GM23338 (cell line): Measurements from ENCODE around the gene RSPH3. TPM values are rescaled to one million over a fixed set of nuclear protein-coding genes. Genes with fewer than 3 reads are reported as not detected.

Experiments used
- ATAC-seq: fragments of 200-7000 bp; cut with Tn5 transposase; 3 replicates; pipeline ENCODE4 v1.9.1; 2020
- DNase-seq: peaks from one replicate; pipeline ENCODE4 v3.0.0-alpha.2; 2015; ENCODE audit warnings: low spot score
- H2AFZ ChIP-seq: fragments of 200-600 bp; sonication (generic); 2 replicates; pipeline ENCODE4 v1.8.0; 2016; ENCODE audit warnings: antibody characterized with exemption, mild to moderate bottlenecking, moderate library complexity
- H3F3A ChIP-seq: fragments of 200-600 bp; sonication (generic); replicated peaks from 2 replicates; pipeline ENCODE4 v1.8.0; 2017; ENCODE audit warnings: antibody characterized with exemption, mixed run types, low read depth
- H3K27ac ChIP-seq: fragments of 200-600 bp; sonication (generic); 2 replicates; pipeline ENCODE4 v1.6.1; 2016; ENCODE audit warnings: low read depth
- H3K27me3 ChIP-seq: fragments of 200-600 bp; sonication (generic); 2 replicates; pipeline ENCODE4 v1.8.0; 2016; ENCODE audit warnings: mild to moderate bottlenecking, mixed run types, moderate library complexity; ENCODE audit not compliant: insufficient read depth
- H3K36me3 ChIP-seq: fragments of 200-600 bp; sonication (generic); 2 replicates; pipeline ENCODE4 v1.8.0; 2016; ENCODE audit warnings: mild to moderate bottlenecking; ENCODE audit not compliant: insufficient read depth
- H3K4me1 ChIP-seq: fragments of 200-600 bp; sonication (generic); 2 replicates; pipeline ENCODE4 v1.8.0; 2016; ENCODE audit warnings: mild to moderate bottlenecking, moderate library complexity; ENCODE audit not compliant: insufficient read depth
- H3K4me2 ChIP-seq: fragments of 200-600 bp; sonication (generic); 2 replicates; pipeline ENCODE4 v1.7.1; 2017; ENCODE audit warnings: mixed run types
- H3K4me3 ChIP-seq: fragments of 200-600 bp; sonication (generic); 2 replicates; pipeline ENCODE4 v1.6.1; 2016; ENCODE audit warnings: mixed run types
- H3K79me2 ChIP-seq: fragments of 200-600 bp; sonication (generic); replicated peaks from 2 replicates; pipeline ENCODE4 v1.8.0; 2017; ENCODE audit warnings: mild to moderate bottlenecking; ENCODE audit not compliant: insufficient read depth
- H3K9me2 ChIP-seq: fragments of 200-600 bp; sonication (generic); 2 replicates; pipeline ENCODE4 v1.8.0; 2017; ENCODE audit not compliant: insufficient read depth
- H4K20me1 ChIP-seq: fragments of 200-600 bp; sonication (generic); replicated peaks from 2 replicates; pipeline ENCODE4 v1.8.0; 2017; ENCODE audit warnings: mild to moderate bottlenecking; ENCODE audit not compliant: insufficient read depth
- H3K27ac Mint-ChIP-seq: 2 replicates; pipeline ENCODE4 v1.8.0; 2020; ENCODE audit warnings: inconsistent platforms, mild to moderate bottlenecking, moderate library complexity, mixed read lengths
- H3K27me3 Mint-ChIP-seq: 3 replicates; pipeline ENCODE4 v1.8.0; 2022; ENCODE audit warnings: low read depth, mild to moderate bottlenecking, moderate library complexity, mixed read lengths, inconsistent platforms; ENCODE audit not compliant: insufficient read depth, poor library complexity
- H3K36me3 Mint-ChIP-seq: 3 replicates; pipeline ENCODE4 v1.8.0; 2021; ENCODE audit warnings: low read depth, mild to moderate bottlenecking, inconsistent platforms, moderate library complexity, mixed read lengths
- H3K4me1 Mint-ChIP-seq: 3 replicates; pipeline ENCODE4 v1.8.0; 2020; ENCODE audit warnings: mild to moderate bottlenecking, inconsistent platforms, mixed read lengths
- H3K4me3 Mint-ChIP-seq: 3 replicates; pipeline ENCODE4 v1.8.0; 2021; ENCODE audit warnings: moderate library complexity, mild to moderate bottlenecking, inconsistent platforms, mixed read lengths
- H3K9me3 Mint-ChIP-seq: 3 replicates; pipeline ENCODE4 v1.8.0; 2020; ENCODE audit warnings: moderate library complexity, mild to moderate bottlenecking, inconsistent platforms, mixed read lengths
- CREB1 ChIP-seq: fragments of 250-450 bp; sonication (Bioruptor Pico); IDR thresholded peaks from 2 replicates; pipeline ENCODE4 v1.5.0; 2020; ENCODE audit warnings: low read depth, mild to moderate bottlenecking, moderate library complexity
- EZH2 ChIP-seq: fragments of 200-600 bp; sonication (generic); IDR thresholded peaks from one replicate; pipeline ENCODE4 v1.8.0; 2017; ENCODE audit warnings: antibody characterized with exemption, mild to moderate bottlenecking, low read depth; ENCODE audit not compliant: unreplicated experiment
- NANOG ChIP-seq: IDR thresholded peaks from 2 replicates; pipeline ENCODE4 v1.6.1; 2016; ENCODE audit warnings: antibody characterized with exemption, borderline replicate concordance
- REST ChIP-seq: IDR thresholded peaks from one replicate; pipeline ENCODE4 v1.6.1; 2018; ENCODE audit warnings: antibody characterized with exemption; ENCODE audit not compliant: unreplicated experiment
- polyA plus RNA-seq: library from polyadenylated mRNA; unstranded; fragments of >200 nt; fragmentation: Nextera tagmentation; extraction: Ambion mirVana; gene quantifications from 2 replicates; pipeline ENCODE4 v1.2.1, GENCODE V29; 2016
- total RNA-seq: library from RNA; depleted of rRNA; stranded (reverse); fragments of >200 nt; shearing (Covaris generic); gene quantifications from 2 replicates; pipeline ENCODE4 v1.2.3, GENCODE V29; 2014
- TF ChIP-seq, protein P1 (sequence below): fragments of 250-450 bp; sonication (Bioruptor Pico); IDR thresholded peaks from 2 replicates; pipeline ENCODE4 v1.5.0; 2020; ENCODE audit warnings: mild to moderate bottlenecking, moderate library complexity
- TF ChIP-seq, protein P2 (sequence below): IDR thresholded peaks from 2 replicates; pipeline ENCODE4 v1.6.1; 2016; ENCODE audit warnings: antibody characterized with exemption

RSPH3 gene
- total and polyA plus RNA-seq, 2 experiments from 2014 or later = 1.7 to 3.9 TPM

- Histone ChIP-seq H3K27ac (no peak overlapping the region), H4K20me1 (no peaks in the 10 kb centered on the region), H3K4me1 (peaks cover 5% of the 10 kb centered on the region; the same call in 1 of the 2 replicates), H3F3A (peaks cover 6% of the 10 kb centered on the region; the same call in 1 of the 2 replicates), H2AFZ (peak overlapping the region; percentile 97), H3K36me3 (no peaks in the 10 kb centered on the region), H3K4me3 (peak overlapping the region; percentile 60), H3K4me2 (peak overlapping the region; percentile 85), H3K9me2 (no peaks in the 10 kb centered on the region), H3K27me3 (peaks cover 23% of the 10 kb centered on the region), H3K79me2 (no peaks in the 10 kb centered on the region)
- Mint-ChIP-seq H3K27me3 (peaks cover 21% of the 10 kb centered on the region), H3K9me3 (peaks cover 9% of the 10 kb centered on the region), H3K4me3 (peak overlapping the region; percentile 48; the same call in 2 of the 3 replicates), H3K36me3 (peaks cover 6% of the 10 kb centered on the region; the same call in 2 of the 3 replicates), H3K4me1 (peaks cover 14% of the 10 kb centered on the region), H3K27ac (no peak overlapping the region)
- DNase-seq (peak; percentile 64), ATAC-seq (peak; percentile 74)
- TF ChIP-seq NANOG = no peak
Observed at GRCh38 chr6:158938811-158939254, 61.2 kb downstream of the RSPH3 start.

GRCh38 chr6:158938220-158938619 lies 61.8 kb downstream of the RSPH3 start:
- Histone ChIP-seq H3F3A (peaks cover 6% of the 10 kb centered on the region; the same call in 1 of the 2 replicates), H3K36me3 (no peaks in the 10 kb centered on the region), H2AFZ (peak overlapping the region; percentile 97), H3K79me2 (no peaks in the 10 kb centered on the region), H3K27ac (no peak overlapping the region), H3K4me2 (peak overlapping the region; percentile 85), H3K4me3 (peak overlapping the region; percentile 60; the same call in 1 of the 2 replicates), H4K20me1 (no peaks in the 10 kb centered on the region), H3K4me1 (peaks cover 5% of the 10 kb centered on the region; the same call in 1 of the 2 replicates), H3K9me2 (no peaks in the 10 kb centered on the region), H3K27me3 (peaks cover 23% of the 10 kb centered on the region)
- Mint-ChIP-seq H3K4me3 (no peak overlapping the region), H3K9me3 (peaks cover 8% of the 10 kb centered on the region), H3K27me3 (peaks cover 21% of the 10 kb centered on the region), H3K4me1 (peaks cover 14% of the 10 kb centered on the region), H3K36me3 (peaks cover 6% of the 10 kb centered on the region; the same call in 2 of the 3 replicates), H3K27ac (peak overlapping the region; percentile 52; the same call in 1 of the 2 replicates)
- DNase-seq = peak; percentile 33
- TF ChIP-seq CREB1 (CRISPR knock-in tag) = no peak
- TF ChIP-seq, protein P1, sequence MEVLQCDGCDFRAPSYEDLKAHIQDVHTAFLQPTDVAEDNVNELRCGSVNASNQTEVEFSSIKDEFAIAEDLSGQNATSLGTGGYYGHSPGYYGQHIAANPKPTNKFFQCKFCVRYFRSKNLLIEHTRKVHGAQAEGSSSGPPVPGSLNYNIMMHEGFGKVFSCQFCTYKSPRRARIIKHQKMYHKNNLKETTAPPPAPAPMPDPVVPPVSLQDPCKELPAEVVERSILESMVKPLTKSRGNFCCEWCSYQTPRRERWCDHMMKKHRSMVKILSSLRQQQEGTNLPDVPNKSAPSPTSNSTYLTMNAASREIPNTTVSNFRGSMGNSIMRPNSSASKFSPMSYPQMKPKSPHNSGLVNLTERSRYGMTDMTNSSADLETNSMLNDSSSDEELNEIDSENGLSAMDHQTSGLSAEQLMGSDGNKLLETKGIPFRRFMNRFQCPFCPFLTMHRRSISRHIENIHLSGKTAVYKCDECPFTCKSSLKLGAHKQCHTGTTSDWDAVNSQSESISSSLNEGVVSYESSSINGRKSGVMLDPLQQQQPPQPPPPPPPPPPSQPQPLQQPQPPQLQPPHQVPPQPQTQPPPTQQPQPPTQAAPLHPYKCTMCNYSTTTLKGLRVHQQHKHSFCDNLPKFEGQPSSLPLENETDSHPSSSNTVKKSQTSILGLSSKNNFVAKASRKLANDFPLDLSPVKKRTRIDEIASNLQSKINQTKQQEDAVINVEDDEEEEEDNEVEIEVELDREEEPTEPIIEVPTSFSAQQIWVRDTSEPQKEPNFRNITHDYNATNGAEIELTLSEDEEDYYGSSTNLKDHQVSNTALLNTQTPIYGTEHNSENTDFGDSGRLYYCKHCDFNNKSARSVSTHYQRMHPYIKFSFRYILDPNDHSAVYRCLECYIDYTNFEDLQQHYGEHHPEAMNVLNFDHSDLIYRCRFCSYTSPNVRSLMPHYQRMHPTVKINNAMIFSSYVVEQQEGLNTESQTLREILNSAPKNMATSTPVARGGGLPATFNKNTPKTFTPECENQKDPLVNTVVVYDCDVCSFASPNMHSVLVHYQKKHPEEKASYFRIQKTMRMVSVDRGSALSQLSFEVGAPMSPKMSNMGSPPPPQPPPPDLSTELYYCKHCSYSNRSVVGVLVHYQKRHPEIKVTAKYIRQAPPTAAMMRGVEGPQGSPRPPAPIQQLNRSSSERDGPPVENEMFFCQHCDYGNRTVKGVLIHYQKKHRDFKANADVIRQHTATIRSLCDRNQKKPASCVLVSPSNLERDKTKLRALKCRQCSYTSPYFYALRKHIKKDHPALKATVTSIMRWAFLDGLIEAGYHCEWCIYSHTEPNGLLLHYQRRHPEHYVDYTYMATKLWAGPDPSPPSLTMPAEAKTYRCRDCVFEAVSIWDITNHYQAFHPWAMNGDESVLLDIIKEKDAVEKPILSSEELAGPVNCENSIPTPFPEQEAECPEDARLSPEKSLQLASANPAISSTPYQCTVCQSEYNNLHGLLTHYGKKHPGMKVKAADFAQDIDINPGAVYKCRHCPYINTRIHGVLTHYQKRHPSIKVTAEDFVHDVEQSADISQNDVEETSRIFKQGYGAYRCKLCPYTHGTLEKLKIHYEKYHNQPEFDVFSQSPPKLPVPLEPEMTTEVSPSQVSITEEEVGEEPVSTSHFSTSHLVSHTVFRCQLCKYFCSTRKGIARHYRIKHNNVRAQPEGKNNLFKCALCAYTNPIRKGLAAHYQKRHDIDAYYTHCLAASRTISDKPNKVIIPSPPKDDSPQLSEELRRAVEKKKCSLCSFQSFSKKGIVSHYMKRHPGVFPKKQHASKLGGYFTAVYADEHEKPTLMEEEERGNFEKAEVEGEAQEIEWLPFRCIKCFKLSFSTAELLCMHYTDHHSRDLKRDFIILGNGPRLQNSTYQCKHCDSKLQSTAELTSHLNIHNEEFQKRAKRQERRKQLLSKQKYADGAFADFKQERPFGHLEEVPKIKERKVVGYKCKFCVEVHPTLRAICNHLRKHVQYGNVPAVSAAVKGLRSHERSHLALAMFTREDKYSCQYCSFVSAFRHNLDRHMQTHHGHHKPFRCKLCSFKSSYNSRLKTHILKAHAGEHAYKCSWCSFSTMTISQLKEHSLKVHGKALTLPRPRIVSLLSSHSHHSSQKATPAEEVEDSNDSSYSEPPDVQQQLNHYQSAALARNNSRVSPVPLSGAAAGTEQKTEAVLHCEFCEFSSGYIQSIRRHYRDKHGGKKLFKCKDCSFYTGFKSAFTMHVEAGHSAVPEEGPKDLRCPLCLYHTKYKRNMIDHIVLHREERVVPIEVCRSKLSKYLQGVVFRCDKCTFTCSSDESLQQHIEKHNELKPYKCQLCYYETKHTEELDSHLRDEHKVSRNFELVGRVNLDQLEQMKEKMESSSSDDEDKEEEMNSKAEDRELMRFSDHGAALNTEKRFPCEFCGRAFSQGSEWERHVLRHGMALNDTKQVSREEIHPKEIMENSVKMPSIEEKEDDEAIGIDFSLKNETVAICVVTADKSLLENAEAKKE (CRISPR knock-in tag) = no peak
- no peak for TF ChIP-seq REST
- TF ChIP-seq, protein P2, sequence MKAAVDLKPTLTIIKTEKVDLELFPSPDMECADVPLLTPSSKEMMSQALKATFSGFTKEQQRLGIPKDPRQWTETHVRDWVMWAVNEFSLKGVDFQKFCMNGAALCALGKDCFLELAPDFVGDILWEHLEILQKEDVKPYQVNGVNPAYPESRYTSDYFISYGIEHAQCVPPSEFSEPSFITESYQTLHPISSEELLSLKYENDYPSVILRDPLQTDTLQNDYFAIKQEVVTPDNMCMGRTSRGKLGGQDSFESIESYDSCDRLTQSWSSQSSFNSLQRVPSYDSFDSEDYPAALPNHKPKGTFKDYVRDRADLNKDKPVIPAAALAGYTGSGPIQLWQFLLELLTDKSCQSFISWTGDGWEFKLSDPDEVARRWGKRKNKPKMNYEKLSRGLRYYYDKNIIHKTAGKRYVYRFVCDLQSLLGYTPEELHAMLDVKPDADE = no peak
- no peak for TF ChIP-seq EZH2
- peak; percentile 61 for ATAC-seq
